HepG2 (cell line): ENCODE data around the gene VAV2. TPM values are rescaled to one million over a fixed set of nuclear protein-coding genes. Genes with fewer than 3 reads are reported as not detected.
A peak's percentile ranks its signal among the peaks of the same experiment; 100 is the strongest.

Experiments used
- ATF7 ChIP-seq, 2 experiments: fragments of 450-650 bp in 1 of 2; sonication (generic) in 1 of 2; formaldehyde crosslinking in 1 of 2; IDR thresholded peaks; 2 replicates each; pipeline versions ENCODE4 v1.4.0 to v1.6.1; 2016 to 2020; ENCODE audit warnings: antibody characterized with exemption in 1 of 2, mild to moderate bottlenecking in 1 of 2, missing genetic modification reagents in 1 of 2
- ATF7-NPFF ChIP-seq: sonication (generic); formaldehyde crosslinking; IDR thresholded peaks from 2 replicates; pipeline ENCODE4 v1.8.1; 2023; ENCODE audit warnings: mild to moderate bottlenecking, low read depth, missing genetic modification reagents, moderate library complexity
- ETS1 ChIP-seq: sonication (generic); formaldehyde crosslinking; IDR thresholded peaks from 2 replicates; pipeline ENCODE4 v1.4.0; 2020; ENCODE audit warnings: missing genetic modification reagents
- GATAD1 ChIP-seq: IDR thresholded peaks from 2 replicates; pipeline ENCODE4 v1.6.1; 2016; ENCODE audit warnings: missing genetic modification reagents, missing compliant biosample characterization
- HNF4A ChIP-seq: sonication (generic); formaldehyde crosslinking; IDR thresholded peaks from 2 replicates; pipeline ENCODE4 v1.4.0; 2020; ENCODE audit warnings: missing genetic modification reagents
- JUN ChIP-seq: sonication (generic); formaldehyde crosslinking; IDR thresholded peaks from 2 replicates; pipeline ENCODE4 v1.4.0; 2020; ENCODE audit warnings: mild to moderate bottlenecking, missing genetic modification reagents
- SAFB2 ChIP-seq: sonication (generic); formaldehyde crosslinking; IDR thresholded peaks from 2 replicates; pipeline ENCODE4 v1.5.1; 2020; ENCODE audit warnings: missing genetic modification reagents, low read depth, mild to moderate bottlenecking, borderline replicate concordance
- SALL2 ChIP-seq: sonication (generic); formaldehyde crosslinking; IDR thresholded peaks from 2 replicates; pipeline ENCODE4 v1.8.1; 2023; ENCODE audit warnings: mild to moderate bottlenecking, missing genetic modification reagents, inconsistent platforms
- SOX13 ChIP-seq, 3 experiments: fragments of 450-650 bp in 1 of 3; sonication (generic) in 1 of 3; formaldehyde crosslinking in 1 of 3; IDR thresholded peaks in 2 of 3; conservative IDR thresholded peaks in 1 of 3; 2 replicates each; pipeline versions ENCODE4 v1.5.0 to v1.6.1; 2016 to 2020; ENCODE audit warnings: antibody characterized with exemption in 1 of 3, mild to moderate bottlenecking in 1 of 3, missing compliant biosample characterization in 1 of 3, missing genetic modification reagents in 1 of 3, moderate library complexity in 1 of 3
- ZMYM3 ChIP-seq: sonication (generic); formaldehyde crosslinking; IDR thresholded peaks from 2 replicates; pipeline ENCODE4 v1.5.1; 2020; ENCODE audit warnings: mild to moderate bottlenecking, missing genetic modification reagents
- ZNF224 ChIP-seq: sonication (generic); formaldehyde crosslinking; IDR thresholded peaks from 2 replicates; pipeline ENCODE4 v1.5.0; 2020; ENCODE audit warnings: mild to moderate bottlenecking, missing genetic modification reagents
- ZNF407 ChIP-seq: sonication (generic); formaldehyde crosslinking; IDR thresholded peaks from one replicate; pipeline ENCODE4 v1.5.1; 2020; ENCODE audit warnings: mild to moderate bottlenecking, missing genetic modification reagents; ENCODE audit errors: not compliant biosample characterization
- polyA plus RNA-seq, 8 experiments: library from polyadenylated mRNA; depleted of rRNA in 3 of 8; stranded (reverse) in 7 of 8; unstranded in 1 of 8; fragments of >200 nt; fragmentation: Illumina TruSeq in 4 of 8; extraction: Trizol in 4 of 8; gene quantifications; 2 replicates each; pipeline versions ENCODE4 v1.2.1 to v1.2.3, GENCODE V29; 2011 to 2016; ENCODE audit warnings: low read depth in 4 of 8, missing spikeins in 1 of 8, mixed read lengths in 1 of 8; ENCODE audit not compliant: insufficient read depth in 1 of 8
- total RNA-seq, 5 experiments: library from RNA; depleted of rRNA; stranded (reverse); fragments of >200 nt; fragmentation: Illumina TruSeq; extraction: Trizol; gene quantifications; 2 replicates each; pipeline ENCODE4 v1.2.3, GENCODE V29; 2016; ENCODE audit warnings: low read depth in 1 of 5
- TF ChIP-seq, protein P1 (sequence below): sonication (generic); formaldehyde crosslinking; IDR thresholded peaks from 2 replicates; pipeline ENCODE4 v1.4.0; 2020; ENCODE audit warnings: missing genetic modification reagents
- TF ChIP-seq, protein P2 (sequence below): sonication (generic); formaldehyde crosslinking; IDR thresholded peaks from 2 replicates; pipeline ENCODE4 v1.5.0; 2020; ENCODE audit warnings: mild to moderate bottlenecking, missing genetic modification reagents

Gene VAV2
- total and polyA plus RNA-seq, 2 of the 13 experiments (the other 11 are each of a cell fraction or from before 2014, with no cell fraction given), result 22.5 to 22.9 TPM

- TF ChIP-seq ETS1 (CRISPR knock-in tag), result no peak
- TF ChIP-seq, protein P1, sequence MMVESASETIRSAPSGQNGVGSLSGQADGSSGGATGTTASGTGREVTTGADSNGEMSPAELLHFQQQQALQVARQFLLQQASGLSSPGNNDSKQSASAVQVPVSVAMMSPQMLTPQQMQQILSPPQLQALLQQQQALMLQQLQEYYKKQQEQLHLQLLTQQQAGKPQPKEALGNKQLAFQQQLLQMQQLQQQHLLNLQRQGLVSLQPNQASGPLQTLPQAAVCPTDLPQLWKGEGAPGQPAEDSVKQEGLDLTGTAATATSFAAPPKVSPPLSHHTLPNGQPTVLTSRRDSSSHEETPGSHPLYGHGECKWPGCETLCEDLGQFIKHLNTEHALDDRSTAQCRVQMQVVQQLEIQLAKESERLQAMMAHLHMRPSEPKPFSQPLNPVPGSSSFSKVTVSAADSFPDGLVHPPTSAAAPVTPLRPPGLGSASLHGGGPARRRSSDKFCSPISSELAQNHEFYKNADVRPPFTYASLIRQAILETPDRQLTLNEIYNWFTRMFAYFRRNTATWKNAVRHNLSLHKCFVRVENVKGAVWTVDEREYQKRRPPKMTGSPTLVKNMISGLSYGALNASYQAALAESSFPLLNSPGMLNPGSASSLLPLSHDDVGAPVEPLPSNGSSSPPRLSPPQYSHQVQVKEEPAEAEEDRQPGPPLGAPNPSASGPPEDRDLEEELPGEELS (CRISPR knock-in tag), result 0 out of 2 replicates have a peak, but pooled peaks have one; percentile 7
- no peak for TF ChIP-seq SOX13 (IDR thresholded peaks at IDR 0.05)
- 0 out of 4 replicates have a peak, but pooled peaks of 1 of the 2 experiments have one; percentile 17 for TF ChIP-seq SOX13 (CRISPR knock-in tag; conservative IDR thresholded peaks at IDR 0.05 in 1 of 2, IDR thresholded peaks at IDR 0.05 in 1 of 2)
- no peak for TF ChIP-seq JUN (CRISPR knock-in tag)
- no peak for TF ChIP-seq ZNF407
- TF ChIP-seq GATAD1, result 0 out of 2 replicates have a peak, but pooled peaks have one; percentile 32
- no peak for TF ChIP-seq ATF7 (IDR thresholded peaks at IDR 0.05)
- TF ChIP-seq ATF7 (CRISPR knock-in tag; IDR thresholded peaks at IDR 0.05), result no peak
- no peak for TF ChIP-seq SAFB2 (CRISPR knock-in tag)
- TF ChIP-seq ZMYM3 (CRISPR knock-in tag), result no peak
- TF ChIP-seq SALL2 (CRISPR knock-in tag), result no peak
- TF ChIP-seq HNF4A, result 0 out of 2 replicates have a peak, but pooled peaks have one; percentile 33
- TF ChIP-seq ZNF224, result no peak
- TF ChIP-seq, protein P2, sequence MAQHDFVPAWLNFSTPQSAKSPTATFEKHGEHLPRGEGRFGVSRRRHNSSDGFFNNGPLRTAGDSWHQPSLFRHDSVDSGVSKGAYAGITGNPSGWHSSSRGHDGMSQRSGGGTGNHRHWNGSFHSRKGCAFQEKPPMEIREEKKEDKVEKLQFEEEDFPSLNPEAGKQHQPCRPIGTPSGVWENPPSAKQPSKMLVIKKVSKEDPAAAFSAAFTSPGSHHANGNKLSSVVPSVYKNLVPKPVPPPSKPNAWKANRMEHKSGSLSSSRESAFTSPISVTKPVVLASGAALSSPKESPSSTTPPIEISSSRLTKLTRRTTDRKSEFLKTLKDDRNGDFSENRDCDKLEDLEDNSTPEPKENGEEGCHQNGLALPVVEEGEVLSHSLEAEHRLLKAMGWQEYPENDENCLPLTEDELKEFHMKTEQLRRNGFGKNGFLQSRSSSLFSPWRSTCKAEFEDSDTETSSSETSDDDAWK (CRISPR knock-in tag), result no peak
- TF ChIP-seq ATF7-NPFF, result 0 out of 2 replicates have a peak, but pooled peaks have one; percentile 18
Measured at GRCh38 chr9:133994353-133995011, 2.4 kb upstream of the VAV2 start (continued).
